ENCODE results near the gene CLEC12A. TPM values are rescaled to one million over a fixed set of nuclear protein-coding genes. Genes with fewer than 3 reads are reported as not detected.

Gene CLEC12A
- total RNA-seq, 1 experiment from 2014 or later = not detected

DNA sequence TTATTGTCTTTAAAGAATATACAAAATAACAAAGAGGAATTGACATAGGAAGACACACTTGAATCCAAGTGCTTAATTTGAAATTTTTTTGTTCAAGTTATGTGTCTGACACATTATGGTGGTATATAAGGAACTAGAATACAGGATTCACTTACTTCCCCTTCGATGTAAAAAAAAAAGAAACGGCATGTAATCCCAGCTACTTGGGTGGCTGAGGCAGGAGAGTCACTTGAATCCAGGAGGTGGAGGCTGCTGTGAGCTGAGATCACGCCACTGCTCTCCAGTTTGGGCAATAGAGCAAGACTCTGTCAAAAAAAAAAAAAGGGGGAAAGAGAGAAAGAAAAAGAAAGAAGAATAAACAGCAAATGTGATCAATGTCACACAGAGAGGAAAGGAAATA lies 8.9 kb downstream of the CLEC12A start:
- DNase-seq (no peak), ATAC-seq (no peak)
- no peak overlapping the region for H3K4me2 ChIP-seq (ENCODE audit: low read length)
- H4K20me1 ChIP-seq (ENCODE audit: low read length) = no peaks in the 10 kb centered on the region
- H3F3A ChIP-seq (ENCODE audit: low read length, unreplicated experiment) = no peaks in the 10 kb centered on the region
- H3K79me2 ChIP-seq (ENCODE audit: low read length) = no peaks in the 10 kb centered on the region
- no peak overlapping the region for H2AFZ ChIP-seq (ENCODE audit: low read length)
- no peaks in the 10 kb centered on the region for H3K36me3 ChIP-seq (ENCODE audit: low read depth, low read length)
- CTCF ChIA-PET = no interaction called here
- BruUV-seq (replicated peaks) = no TSS peak
- intact Hi-C loops (cut with micrococcal nuclease) = no loop called here
- TF ChIP-seq EZH2phosphoT487 (IDR thresholded peaks at IDR 0.05; ENCODE audit: borderline replicate concordance, low read length) = no peak
- TF ChIP-seq, protein P1, sequence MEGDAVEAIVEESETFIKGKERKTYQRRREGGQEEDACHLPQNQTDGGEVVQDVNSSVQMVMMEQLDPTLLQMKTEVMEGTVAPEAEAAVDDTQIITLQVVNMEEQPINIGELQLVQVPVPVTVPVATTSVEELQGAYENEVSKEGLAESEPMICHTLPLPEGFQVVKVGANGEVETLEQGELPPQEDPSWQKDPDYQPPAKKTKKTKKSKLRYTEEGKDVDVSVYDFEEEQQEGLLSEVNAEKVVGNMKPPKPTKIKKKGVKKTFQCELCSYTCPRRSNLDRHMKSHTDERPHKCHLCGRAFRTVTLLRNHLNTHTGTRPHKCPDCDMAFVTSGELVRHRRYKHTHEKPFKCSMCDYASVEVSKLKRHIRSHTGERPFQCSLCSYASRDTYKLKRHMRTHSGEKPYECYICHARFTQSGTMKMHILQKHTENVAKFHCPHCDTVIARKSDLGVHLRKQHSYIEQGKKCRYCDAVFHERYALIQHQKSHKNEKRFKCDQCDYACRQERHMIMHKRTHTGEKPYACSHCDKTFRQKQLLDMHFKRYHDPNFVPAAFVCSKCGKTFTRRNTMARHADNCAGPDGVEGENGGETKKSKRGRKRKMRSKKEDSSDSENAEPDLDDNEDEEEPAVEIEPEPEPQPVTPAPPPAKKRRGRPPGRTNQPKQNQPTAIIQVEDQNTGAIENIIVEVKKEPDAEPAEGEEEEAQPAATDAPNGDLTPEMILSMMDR (conservative IDR thresholded peaks at IDR 0.05; ENCODE audit: low read depth, low read length) = no peak
- TF ChIP-seq EZH2 (IDR thresholded peaks at IDR 0.05; ENCODE audit: low read length, unreplicated experiment) = no peak
- H3K9ac ChIP-seq (ENCODE audit: low read length) = no peak overlapping the region
- H3K4me3 ChIP-seq (ENCODE audit: low read length) = no peak overlapping the region
- no peaks in the 10 kb centered on the region for H3K9me3 ChIP-seq (ENCODE audit: low read length)
- no peaks in the 10 kb centered on the region for H3K9me2 ChIP-seq (replicated peaks; ENCODE audit: low read length)
- H3K27ac ChIP-seq (ENCODE audit: low read length) = no peak overlapping the region
- no peaks in the 10 kb centered on the region for H3K27me3 ChIP-seq (ENCODE audit: low read length)
- no peaks in the 10 kb centered on the region for H3K4me1 ChIP-seq (ENCODE audit: insufficient read depth, low read length)
- POLR2A ChIA-PET (ENCODE audit: unreplicated experiment) = no interaction called here

DNA sequence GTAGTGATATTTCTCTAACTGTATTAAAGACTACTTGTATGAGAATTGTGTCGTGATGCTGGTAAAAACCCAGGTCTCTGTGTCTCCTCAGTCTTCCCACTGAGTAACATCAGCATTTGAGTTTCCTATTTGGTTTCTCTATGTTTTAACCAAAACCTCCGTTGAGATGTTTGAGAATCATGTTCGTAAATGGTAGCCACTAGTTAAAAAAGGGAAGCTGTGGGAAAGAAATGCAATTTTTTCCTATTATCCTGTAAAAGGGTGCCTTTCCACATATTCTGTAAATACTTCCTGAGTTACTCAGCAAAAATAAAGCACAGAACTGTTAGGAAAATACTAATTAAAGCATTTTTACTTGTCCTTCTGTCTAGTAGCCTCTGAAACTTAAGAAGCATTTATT lies 20.7 kb downstream of the CLEC12A start:
- Histone ChIP-seq H2AFZ (ENCODE audit: low read length) (no peak overlapping the region), H3K9ac (ENCODE audit: low read length) (no peak overlapping the region), H4K20me1 (ENCODE audit: low read length) (no peaks in the 10 kb centered on the region), H3K79me2 (ENCODE audit: low read length) (no peaks in the 10 kb centered on the region), H3K27ac (ENCODE audit: low read length) (no peak overlapping the region), H3K4me2 (ENCODE audit: low read length) (no peak overlapping the region), H3K9me3 (ENCODE audit: low read length) (no peaks in the 10 kb centered on the region), H3K9me2 (replicated peaks; ENCODE audit: low read length) (no peaks in the 10 kb centered on the region), H3K4me1 (ENCODE audit: insufficient read depth, low read length) (no peaks in the 10 kb centered on the region), H3F3A (ENCODE audit: low read length, unreplicated experiment) (no peaks in the 10 kb centered on the region), H3K36me3 (ENCODE audit: low read depth, low read length) (no peaks in the 10 kb centered on the region), H3K27me3 (ENCODE audit: low read length) (peaks cover 38% of the 10 kb centered on the region), H3K4me3 (ENCODE audit: low read length) (no peak overlapping the region)
- BruUV-seq (replicated peaks) = no TSS peak
- TF ChIP-seq EZH2phosphoT487 (IDR thresholded peaks at IDR 0.05; ENCODE audit: borderline replicate concordance, low read length) = no peak
- no peak for TF ChIP-seq EZH2 (IDR thresholded peaks at IDR 0.05; ENCODE audit: low read length, unreplicated experiment)
- TF ChIP-seq, protein P1 (conservative IDR thresholded peaks at IDR 0.05; ENCODE audit: low read depth, low read length) = no peak
- POLR2A ChIA-PET (ENCODE audit: unreplicated experiment) = no interaction called here
- no peak for ATAC-seq
- CTCF ChIA-PET = no interaction called here
- intact Hi-C loops (cut with micrococcal nuclease) = no loop called here
- DNase-seq = no peak

DNA sequence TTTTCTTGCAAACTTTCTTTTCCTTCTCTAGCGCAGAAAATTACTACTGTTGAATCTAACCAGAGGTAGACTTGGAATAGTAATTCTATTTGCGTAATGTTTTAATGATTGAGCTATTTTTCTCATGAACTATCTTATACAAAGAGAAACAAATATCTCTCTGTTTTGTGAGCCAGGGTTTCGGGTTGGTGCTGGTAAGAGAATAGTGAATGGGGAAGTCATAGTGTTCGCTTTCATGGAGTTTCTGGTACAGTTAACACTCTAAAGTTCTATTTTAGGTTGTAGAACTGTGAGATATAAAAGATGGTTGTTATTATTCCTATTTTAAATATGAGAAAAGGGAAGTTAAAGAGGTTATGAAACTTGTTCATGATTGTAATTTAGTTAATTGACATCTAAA lies 21.1 kb downstream of the CLEC12A start:
- Histone ChIP-seq H3K79me2 (ENCODE audit: low read length) (no peaks in the 10 kb centered on the region), H3K4me3 (ENCODE audit: low read length) (no peak overlapping the region), H4K20me1 (ENCODE audit: low read length) (no peaks in the 10 kb centered on the region), H3K9me3 (ENCODE audit: low read length) (no peaks in the 10 kb centered on the region), H3K27ac (ENCODE audit: low read length) (no peak overlapping the region), H3K4me2 (ENCODE audit: low read length) (no peak overlapping the region), H3K36me3 (ENCODE audit: low read depth, low read length) (no peaks in the 10 kb centered on the region), H3K4me1 (ENCODE audit: insufficient read depth, low read length) (no peaks in the 10 kb centered on the region), H3K9me2 (replicated peaks; ENCODE audit: low read length) (no peaks in the 10 kb centered on the region), H3F3A (ENCODE audit: low read length, unreplicated experiment) (no peaks in the 10 kb centered on the region), H3K9ac (ENCODE audit: low read length) (no peak overlapping the region), H3K27me3 (ENCODE audit: low read length) (peaks cover 42% of the 10 kb centered on the region), H2AFZ (ENCODE audit: low read length) (no peak overlapping the region)
- DNase-seq (no peak), ATAC-seq (no peak)
- CTCF ChIA-PET = no interaction called here
- TF ChIP-seq EZH2 (IDR thresholded peaks at IDR 0.05; ENCODE audit: low read length, unreplicated experiment) (no peak), EZH2phosphoT487 (IDR thresholded peaks at IDR 0.05; ENCODE audit: borderline replicate concordance, low read length) (no peak)
- TF ChIP-seq, protein P1 (conservative IDR thresholded peaks at IDR 0.05; ENCODE audit: low read depth, low read length) = no peak
- no TSS peak for BruUV-seq (replicated peaks)
- intact Hi-C loops (cut with micrococcal nuclease) = no loop called here
- POLR2A ChIA-PET (ENCODE audit: unreplicated experiment) = no interaction called here

Data from PC-3 (cell line).